PFSK-1 (cell line): ENCODE data around the gene SGPL1.

Experiments used
- FOXP2 ChIP-seq: optimal IDR thresholded peaks from 2 replicates; pipeline ENCODE3; 2011; ENCODE audit warnings: borderline replicate concordance, control low read depth, inconsistent platforms; ENCODE audit not compliant: insufficient read depth; ENCODE audit errors: extremely low read length, extremely low read depth
- POLR2AphosphoS5 ChIP-seq: IDR thresholded peaks from 2 replicates; pipeline ENCODE4 v1.6.1; 2012; ENCODE audit warnings: low read depth, mild to moderate bottlenecking, control low read depth, low read length, moderate library complexity
- SIN3A ChIP-seq: IDR thresholded peaks from 2 replicates; pipeline ENCODE4 v1.6.1; 2012; ENCODE audit warnings: mild to moderate bottlenecking, low read length, moderate library complexity, borderline replicate concordance; ENCODE audit not compliant: insufficient read depth
- TAF1 ChIP-seq: IDR thresholded peaks from 2 replicates; pipeline ENCODE4 v1.6.1; 2012; ENCODE audit warnings: low read length, control low read depth, borderline replicate concordance; ENCODE audit not compliant: insufficient read depth
- TF ChIP-seq, protein P1 (sequence below), 2 experiments: IDR thresholded peaks; 2 replicates each; pipeline versions ENCODE4 v1.6.1 to v1.8.0; 2011 to 2012; ENCODE audit warnings: low read depth in 2 of 2, low read length in 2 of 2, control low read depth in 1 of 2, inconsistent platforms in 1 of 2, mild to moderate bottlenecking in 1 of 2, moderate library complexity in 1 of 2; ENCODE audit not compliant: insufficient read depth in 1 of 2

The SGPL1 gene

DNA sequence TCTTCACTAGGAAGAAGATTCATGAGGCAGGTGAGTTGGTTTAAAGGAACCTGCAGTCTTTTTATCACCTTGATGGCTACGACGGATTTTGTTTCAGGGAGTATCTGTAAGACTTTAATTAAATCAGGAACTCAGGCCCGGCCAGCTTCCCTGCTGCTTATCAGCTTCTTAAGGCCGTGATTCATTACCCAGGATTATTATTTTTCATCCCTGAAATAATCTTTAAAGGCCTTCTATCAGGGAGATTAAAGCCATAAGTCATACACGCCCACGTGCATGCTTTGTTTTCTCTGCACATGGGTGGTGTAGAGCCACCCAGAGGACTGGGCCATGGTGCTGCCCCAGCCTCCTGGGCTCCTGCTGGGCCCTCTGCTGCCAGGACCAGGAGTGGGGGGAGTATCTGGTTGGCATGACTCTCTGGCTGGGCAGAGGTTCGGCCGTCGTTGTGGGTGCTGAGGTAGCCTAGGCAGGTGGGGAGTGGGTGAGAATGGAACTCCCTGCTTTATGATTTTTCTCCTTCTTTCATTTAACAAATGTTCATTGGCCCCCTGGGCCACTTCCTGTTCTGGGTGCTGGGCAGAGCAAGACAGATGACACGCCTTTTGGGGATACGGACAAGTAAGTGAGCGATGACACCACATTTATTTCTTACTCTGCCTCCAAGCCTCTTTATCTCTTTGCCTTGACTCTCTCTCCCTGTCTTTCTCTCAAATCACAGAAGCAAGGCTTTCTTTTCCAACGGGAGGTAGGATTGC, 111.6 kb downstream of the SGPL1 start:
- TF ChIP-seq TAF1 (no peak), FOXP2 (no peak), SIN3A (no peak), POLR2AphosphoS5 (no peak)
- TF ChIP-seq, protein P1, sequence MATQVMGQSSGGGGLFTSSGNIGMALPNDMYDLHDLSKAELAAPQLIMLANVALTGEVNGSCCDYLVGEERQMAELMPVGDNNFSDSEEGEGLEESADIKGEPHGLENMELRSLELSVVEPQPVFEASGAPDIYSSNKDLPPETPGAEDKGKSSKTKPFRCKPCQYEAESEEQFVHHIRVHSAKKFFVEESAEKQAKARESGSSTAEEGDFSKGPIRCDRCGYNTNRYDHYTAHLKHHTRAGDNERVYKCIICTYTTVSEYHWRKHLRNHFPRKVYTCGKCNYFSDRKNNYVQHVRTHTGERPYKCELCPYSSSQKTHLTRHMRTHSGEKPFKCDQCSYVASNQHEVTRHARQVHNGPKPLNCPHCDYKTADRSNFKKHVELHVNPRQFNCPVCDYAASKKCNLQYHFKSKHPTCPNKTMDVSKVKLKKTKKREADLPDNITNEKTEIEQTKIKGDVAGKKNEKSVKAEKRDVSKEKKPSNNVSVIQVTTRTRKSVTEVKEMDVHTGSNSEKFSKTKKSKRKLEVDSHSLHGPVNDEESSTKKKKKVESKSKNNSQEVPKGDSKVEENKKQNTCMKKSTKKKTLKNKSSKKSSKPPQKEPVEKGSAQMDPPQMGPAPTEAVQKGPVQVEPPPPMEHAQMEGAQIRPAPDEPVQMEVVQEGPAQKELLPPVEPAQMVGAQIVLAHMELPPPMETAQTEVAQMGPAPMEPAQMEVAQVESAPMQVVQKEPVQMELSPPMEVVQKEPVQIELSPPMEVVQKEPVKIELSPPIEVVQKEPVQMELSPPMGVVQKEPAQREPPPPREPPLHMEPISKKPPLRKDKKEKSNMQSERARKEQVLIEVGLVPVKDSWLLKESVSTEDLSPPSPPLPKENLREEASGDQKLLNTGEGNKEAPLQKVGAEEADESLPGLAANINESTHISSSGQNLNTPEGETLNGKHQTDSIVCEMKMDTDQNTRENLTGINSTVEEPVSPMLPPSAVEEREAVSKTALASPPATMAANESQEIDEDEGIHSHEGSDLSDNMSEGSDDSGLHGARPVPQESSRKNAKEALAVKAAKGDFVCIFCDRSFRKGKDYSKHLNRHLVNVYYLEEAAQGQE (IDR thresholded peaks at IDR 0.05; ENCODE audit: insufficient read depth in 1 of 2, low read depth in 2 of 2, low read length in 2 of 2), result no peak

DNA sequence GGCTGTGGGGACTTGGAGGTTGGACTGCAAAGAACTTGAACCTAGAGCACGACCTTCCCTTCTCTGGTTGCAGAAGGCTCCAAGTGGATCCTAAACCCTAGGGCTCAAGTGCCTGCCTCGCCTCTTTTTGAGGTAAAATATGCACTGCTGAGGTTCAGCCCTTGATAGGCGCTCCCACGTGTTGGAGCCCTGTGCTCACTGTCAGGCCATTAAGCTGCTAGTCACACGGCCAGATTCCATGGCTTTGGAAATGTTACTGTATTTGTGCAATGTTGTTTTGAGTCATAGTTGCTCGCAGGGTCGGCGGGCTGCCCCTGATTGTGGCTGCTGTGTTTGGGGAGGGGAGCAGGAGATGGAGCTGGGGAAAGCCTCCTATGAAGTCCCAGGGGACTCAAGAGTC, 112.4 kb downstream of the SGPL1 start:
- TF ChIP-seq, protein P1 (IDR thresholded peaks at IDR 0.05; ENCODE audit: insufficient read depth in 1 of 2, low read depth in 2 of 2, low read length in 2 of 2), result no peak
- no peak for TF ChIP-seq TAF1

DNA sequence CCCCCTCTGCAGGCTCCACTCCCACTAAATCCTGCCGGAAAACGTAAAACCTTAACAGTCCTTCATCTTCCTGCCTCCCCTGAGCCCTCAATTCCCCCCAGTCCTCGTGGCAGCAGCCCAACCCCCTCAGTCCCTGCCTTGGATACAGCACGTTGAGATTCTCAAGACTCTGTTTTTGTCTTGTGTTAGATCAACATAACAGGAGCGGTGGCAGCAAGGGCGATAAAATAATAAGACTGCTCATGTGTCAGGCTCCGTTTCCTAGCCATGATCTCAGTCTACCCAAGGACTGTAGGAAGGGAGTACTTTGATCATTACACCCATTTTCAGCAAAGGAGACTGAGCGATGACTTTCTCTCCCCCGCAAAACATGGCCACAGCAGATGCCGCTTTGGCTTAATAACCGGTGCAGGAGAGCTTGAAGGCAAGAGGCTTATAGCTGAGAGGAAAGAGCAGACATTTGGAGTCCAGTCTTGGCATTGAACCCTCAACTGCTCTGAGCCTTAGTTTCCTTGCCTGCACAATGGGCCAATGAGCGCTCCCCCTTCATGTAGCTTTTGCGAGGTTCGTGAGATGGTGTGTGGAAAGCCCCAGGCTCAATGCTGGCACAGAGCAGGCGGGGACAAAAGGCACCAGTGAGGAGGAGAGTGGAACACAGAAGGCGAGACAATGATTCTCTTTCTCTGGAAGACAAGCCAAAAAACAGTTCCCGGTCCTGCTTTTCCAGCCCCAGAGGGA, 114.7 kb downstream of the SGPL1 start:
- TF ChIP-seq TAF1 (no peak), FOXP2 (no peak), SIN3A (no peak), POLR2AphosphoS5 (no peak)
- TF ChIP-seq, protein P1 (IDR thresholded peaks at IDR 0.05; ENCODE audit: insufficient read depth in 1 of 2, low read depth in 2 of 2, low read length in 2 of 2), result no peak
